ENCODE results near the gene ANO2. TPM values are rescaled to one million over a fixed set of nuclear protein-coding genes. Genes with fewer than 3 reads are reported as not detected.

ANO2 gene
- total and polyA plus RNA-seq, 2 experiments from 2014 or later = 2.3 to 4.6 TPM

GRCh38 chr12:5615760-5616159 is 329.3 kb downstream of the ANO2 start (continued):
- TF ChIP-seq ZNF462 (CRISPR knock-in tag; IDR thresholded peaks at IDR 0.05) = no peak
- TF ChIP-seq ETS1 (IDR thresholded peaks at IDR 0.05) = no peak
- TF ChIP-seq REST (IDR thresholded peaks at IDR 0.05; ENCODE audit: unreplicated experiment) = no peak
- no peak for TF ChIP-seq STAT1 (IDR thresholded peaks at IDR 0.05; ENCODE audit: unreplicated experiment)

- H3K9me2 ChIP-seq (ENCODE audit: insufficient read depth) = peaks cover 5% of the 10 kb centered on the region; the same call in 1 of the 2 replicates
- no peaks in the 10 kb centered on the region for H3K4me1 ChIP-seq (ENCODE audit: insufficient read depth)
- no peak overlapping the region for H3K27ac Mint-ChIP-seq
- H3K27me3 Mint-ChIP-seq (ENCODE audit: insufficient read depth, low read depth, poor library complexity) = no peaks in the 10 kb centered on the region
- no peaks in the 10 kb centered on the region for H3K36me3 Mint-ChIP-seq (ENCODE audit: low read depth)
- ATAC-seq (no peak; the same call in 2 of the 3 replicates), DNase-seq (ENCODE audit: low spot score) (no peak)
- H3K79me2 ChIP-seq (replicated peaks; ENCODE audit: insufficient read depth) = no peaks in the 10 kb centered on the region
- H3K4me3 Mint-ChIP-seq = no peak overlapping the region
- H3K9me3 Mint-ChIP-seq = no peaks in the 10 kb centered on the region
- no peaks in the 10 kb centered on the region for H3K27me3 ChIP-seq (ENCODE audit: insufficient read depth)
- H3F3A ChIP-seq (replicated peaks; ENCODE audit: low read depth) = no peaks in the 10 kb centered on the region
- H3K4me3 ChIP-seq = no peak overlapping the region
- H3K4me2 ChIP-seq = no peak overlapping the region
- H2AFZ ChIP-seq = no peak overlapping the region
- H3K36me3 ChIP-seq (ENCODE audit: insufficient read depth) = no peaks in the 10 kb centered on the region
- peaks cover 6% of the 10 kb centered on the region; the same call in 2 of the 3 replicates for H3K4me1 Mint-ChIP-seq
- no peaks in the 10 kb centered on the region for H4K20me1 ChIP-seq (replicated peaks; ENCODE audit: insufficient read depth)
- H3K27ac ChIP-seq (ENCODE audit: low read depth) = no peak overlapping the region
- TF ChIP-seq STAT1 (IDR thresholded peaks at IDR 0.05; ENCODE audit: unreplicated experiment) (no peak), CREB1 (CRISPR knock-in tag; IDR thresholded peaks at IDR 0.05; ENCODE audit: low read depth) (no peak)
These were observed 330.8 kb downstream of the ANO2 start for GRCh38 chr12:5614256-5614655.

Data from GM23338 (cell line).